Measurements from ENCODE around the gene STK32B.

The STK32B gene

DNA sequence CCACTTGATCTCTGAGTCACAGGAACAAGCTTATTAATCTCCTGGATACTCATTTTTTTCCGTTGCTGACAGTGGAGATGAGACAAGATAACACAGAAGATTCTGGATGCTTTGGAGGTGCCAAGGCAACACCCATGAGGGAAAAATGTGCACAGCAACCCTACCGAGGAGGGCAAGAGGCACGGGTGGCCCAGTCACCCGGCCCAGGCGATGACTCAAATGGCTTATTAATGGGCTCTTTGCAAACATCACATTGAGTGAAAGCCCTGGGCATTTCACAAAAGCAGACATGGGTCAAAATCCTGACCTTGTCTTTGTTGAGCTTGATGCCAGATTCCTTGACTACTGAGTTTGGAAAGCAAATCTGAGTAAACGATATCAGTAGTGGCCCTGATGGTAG lies 315.1 kb downstream of the STK32B start:
- CTCF ChIA-PET = no interaction called here
- DNase-seq (ENCODE audit: extremely low spot score) = no peak

GRCh38 chr4:5368426-5368825 lies 317.1 kb downstream of the STK32B start:
- no peak for DNase-seq (ENCODE audit: extremely low spot score)
- TF ChIP-seq HDGF (IDR thresholded peaks at IDR 0.05; ENCODE audit: borderline replicate concordance) = no peak
- TF ChIP-seq SUZ12 (IDR thresholded peaks at IDR 0.05) = no peak
- no peak for TF ChIP-seq TARDBP (IDR thresholded peaks at IDR 0.05)
- TF ChIP-seq FOXM1 (IDR thresholded peaks at IDR 0.05; ENCODE audit: borderline replicate concordance) = no peak
- no peak for TF ChIP-seq LEF1 (IDR thresholded peaks at IDR 0.05; ENCODE audit: borderline replicate concordance)
- no peak for TF ChIP-seq NFRKB (IDR thresholded peaks at IDR 0.05)
- TF ChIP-seq CTBP1 (IDR thresholded peaks at IDR 0.05; ENCODE audit: borderline replicate concordance) = no peak
- no peak for TF ChIP-seq ZNF384 (IDR thresholded peaks at IDR 0.05)
- TF ChIP-seq, protein P1, sequence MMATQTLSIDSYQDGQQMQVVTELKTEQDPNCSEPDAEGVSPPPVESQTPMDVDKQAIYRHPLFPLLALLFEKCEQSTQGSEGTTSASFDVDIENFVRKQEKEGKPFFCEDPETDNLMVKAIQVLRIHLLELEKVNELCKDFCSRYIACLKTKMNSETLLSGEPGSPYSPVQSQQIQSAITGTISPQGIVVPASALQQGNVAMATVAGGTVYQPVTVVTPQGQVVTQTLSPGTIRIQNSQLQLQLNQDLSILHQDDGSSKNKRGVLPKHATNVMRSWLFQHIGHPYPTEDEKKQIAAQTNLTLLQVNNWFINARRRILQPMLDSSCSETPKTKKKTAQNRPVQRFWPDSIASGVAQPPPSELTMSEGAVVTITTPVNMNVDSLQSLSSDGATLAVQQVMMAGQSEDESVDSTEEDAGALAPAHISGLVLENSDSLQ (IDR thresholded peaks at IDR 0.05) = no peak
- TF ChIP-seq ARNT (IDR thresholded peaks at IDR 0.05) = no peak
- no peak for TF ChIP-seq BHLHE40 (IDR thresholded peaks at IDR 0.05; ENCODE audit: borderline replicate concordance)
- TF ChIP-seq L3MBTL2 (conservative IDR thresholded peaks at IDR 0.05) = no peak
- TF ChIP-seq ELF4 (IDR thresholded peaks at IDR 0.05) = no peak
- no peak for TF ChIP-seq FOXK2 (IDR thresholded peaks at IDR 0.05)
- TF ChIP-seq SP1 (IDR thresholded peaks at IDR 0.05) = no peak
- CTCF ChIA-PET = no interaction called here
- POLR2A ChIA-PET = no interaction called here

More for the DNA sequence above, 315.1 kb downstream of the STK32B start:
- POLR2A ChIA-PET = no interaction called here
- TF ChIP-seq SUZ12 (IDR thresholded peaks at IDR 0.05) (no peak), FOXK2 (IDR thresholded peaks at IDR 0.05) (no peak), BHLHE40 (IDR thresholded peaks at IDR 0.05; ENCODE audit: borderline replicate concordance) (no peak), SP1 (IDR thresholded peaks at IDR 0.05) (no peak), NFRKB (IDR thresholded peaks at IDR 0.05) (no peak), ELF4 (IDR thresholded peaks at IDR 0.05) (no peak), ARNT (IDR thresholded peaks at IDR 0.05) (no peak), ZNF384 (IDR thresholded peaks at IDR 0.05) (no peak)
- TF ChIP-seq, protein P1 (IDR thresholded peaks at IDR 0.05) = no peak

DNA sequence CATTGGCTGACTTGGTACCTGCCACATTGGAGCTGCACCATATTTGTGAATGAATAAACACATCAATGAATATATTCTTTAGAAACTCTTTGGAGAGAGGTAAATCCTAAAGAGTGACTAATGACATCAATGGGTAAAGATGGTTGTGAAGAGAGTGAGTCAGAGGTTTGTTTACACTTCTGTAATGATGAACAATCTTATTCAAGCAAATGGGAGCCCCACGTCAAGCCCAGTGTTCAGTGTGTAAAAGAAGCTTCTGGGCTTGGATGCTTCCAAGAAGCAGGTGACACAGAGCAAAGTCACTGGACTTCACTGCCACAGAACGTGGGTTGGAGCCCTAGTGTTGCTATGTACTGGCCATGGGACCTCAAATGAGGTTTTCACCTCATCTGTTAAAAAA lies 319.0 kb downstream of the STK32B start:
- ChIA-PET CTCF (interaction anchor here (0.6 kb wide), 2 partner anchors 320 to 454 kb away, joined by 3 read pairs; no protein-coding TSS in a partner anchor), POLR2A (no interaction called here)
- no peak for DNase-seq (ENCODE audit: extremely low spot score)
- no peak for TF ChIP-seq FOXK2 (IDR thresholded peaks at IDR 0.05)
- no peak for TF ChIP-seq LEF1 (IDR thresholded peaks at IDR 0.05; ENCODE audit: borderline replicate concordance)
- no peak for TF ChIP-seq ARNT (IDR thresholded peaks at IDR 0.05)
- TF ChIP-seq SUZ12 (IDR thresholded peaks at IDR 0.05) = no peak
- no peak for TF ChIP-seq HDGF (IDR thresholded peaks at IDR 0.05; ENCODE audit: borderline replicate concordance)
- TF ChIP-seq FOXM1 (IDR thresholded peaks at IDR 0.05; ENCODE audit: borderline replicate concordance) = no peak
- TF ChIP-seq ELF4 (IDR thresholded peaks at IDR 0.05) = no peak
- TF ChIP-seq BHLHE40 (IDR thresholded peaks at IDR 0.05; ENCODE audit: borderline replicate concordance) = no peak
- no peak for TF ChIP-seq ZNF384 (IDR thresholded peaks at IDR 0.05)

DNA sequence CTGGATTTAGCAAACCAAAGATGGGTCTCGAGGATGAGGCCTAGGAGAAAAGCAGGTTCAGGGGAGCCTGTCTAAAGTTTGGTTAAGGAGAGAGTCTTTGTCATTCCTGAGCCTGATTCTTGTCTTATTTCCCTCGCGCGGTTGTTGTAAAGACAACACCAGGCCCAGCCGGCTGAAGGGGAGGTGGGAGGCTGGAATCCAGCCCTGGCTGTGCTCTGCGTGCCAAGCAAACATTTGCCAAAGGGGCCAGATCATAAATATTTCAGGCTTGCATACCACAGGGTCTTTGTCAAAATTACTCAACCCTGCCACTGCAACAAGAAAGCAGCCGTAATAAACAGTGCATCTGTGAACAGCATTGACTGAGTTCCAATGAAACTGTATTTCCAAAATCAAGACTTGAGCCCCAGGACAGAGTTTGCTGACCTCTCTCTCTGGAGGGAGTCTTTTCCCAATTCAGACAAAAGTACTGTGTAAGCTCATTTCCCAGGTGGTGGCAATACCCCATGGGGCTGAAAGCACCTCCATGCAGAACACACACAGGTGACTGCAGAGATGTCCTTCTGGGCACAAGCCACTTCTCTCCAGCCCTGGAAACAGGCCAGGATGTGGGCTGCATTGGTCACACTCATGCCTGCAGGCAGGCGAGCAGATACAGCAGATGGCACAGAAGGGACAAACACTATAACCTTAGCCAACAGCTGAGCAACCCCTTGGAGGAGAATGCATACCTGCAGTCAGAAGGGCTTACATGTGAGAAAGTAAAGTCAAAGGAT lies 320.3 kb downstream of the STK32B start:
- CTCF ChIA-PET = no interaction called here
- POLR2A ChIA-PET = no interaction called here
- TF ChIP-seq, protein P1 (IDR thresholded peaks at IDR 0.05) = no peak
- no peak for TF ChIP-seq ELF4 (IDR thresholded peaks at IDR 0.05)
- no peak for TF ChIP-seq SUZ12 (IDR thresholded peaks at IDR 0.05)
- TF ChIP-seq CTBP1 (IDR thresholded peaks at IDR 0.05; ENCODE audit: borderline replicate concordance) = no peak
- TF ChIP-seq NFRKB (IDR thresholded peaks at IDR 0.05) = no peak
- TF ChIP-seq FOXK2 (IDR thresholded peaks at IDR 0.05) = no peak
- no peak for TF ChIP-seq ZNF384 (IDR thresholded peaks at IDR 0.05)
- no peak for TF ChIP-seq ARNT (IDR thresholded peaks at IDR 0.05)

DNA sequence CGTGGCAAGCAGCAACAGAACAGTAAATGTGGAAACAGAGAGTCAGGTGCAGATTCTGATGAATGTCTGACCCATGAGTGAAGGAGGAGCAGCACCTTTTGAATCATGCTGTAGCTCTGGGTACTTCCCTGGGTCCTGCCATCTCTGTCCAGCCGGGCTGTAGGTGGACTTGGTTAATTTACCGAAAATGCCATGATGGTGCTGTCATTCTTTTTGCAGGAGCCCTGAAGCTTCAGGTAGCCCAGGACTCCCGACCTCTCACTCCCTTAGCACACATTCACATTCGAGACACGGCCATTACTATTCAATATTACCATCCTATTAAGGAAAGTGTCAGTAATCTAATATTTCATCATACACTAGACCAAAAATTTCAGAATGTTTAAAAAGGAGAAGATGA lies 320.9 kb downstream of the STK32B start:
- no peak for DNase-seq (ENCODE audit: extremely low spot score)
- TF ChIP-seq FOXM1 (IDR thresholded peaks at IDR 0.05; ENCODE audit: borderline replicate concordance) = no peak
- TF ChIP-seq, protein P1 (IDR thresholded peaks at IDR 0.05) = no peak
- CTCF ChIA-PET = no interaction called here
- POLR2A ChIA-PET = no interaction called here

More for the DNA sequence above, 320.3 kb downstream of the STK32B start:
- no peak for DNase-seq (ENCODE audit: extremely low spot score)

DNA sequence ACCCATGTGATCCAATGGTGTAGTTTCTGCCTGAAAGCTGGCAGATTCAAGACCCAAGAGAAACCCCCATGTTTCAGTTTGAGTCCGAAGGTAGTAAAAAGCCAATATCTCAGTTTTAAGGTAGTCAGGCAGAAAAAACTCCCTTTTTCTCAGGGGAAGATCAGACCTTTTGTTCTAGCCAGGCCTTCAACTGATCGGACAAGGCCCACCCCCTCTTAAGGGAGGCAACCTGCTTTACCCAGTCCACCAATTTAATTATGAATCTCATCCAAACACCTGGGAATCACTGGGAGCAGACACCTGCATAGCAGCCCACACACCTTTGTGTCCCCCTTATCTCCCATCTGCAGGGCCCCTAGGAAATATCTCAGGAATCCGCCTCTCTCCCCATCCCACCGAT lies 322.0 kb downstream of the STK32B start:
- TF ChIP-seq NFRKB (IDR thresholded peaks at IDR 0.05) (no peak), SUZ12 (IDR thresholded peaks at IDR 0.05) (no peak), HDGF (IDR thresholded peaks at IDR 0.05; ENCODE audit: borderline replicate concordance) (no peak), SP1 (IDR thresholded peaks at IDR 0.05) (no peak), BHLHE40 (IDR thresholded peaks at IDR 0.05; ENCODE audit: borderline replicate concordance) (no peak), L3MBTL2 (conservative IDR thresholded peaks at IDR 0.05) (no peak), TARDBP (IDR thresholded peaks at IDR 0.05) (no peak), ARNT (IDR thresholded peaks at IDR 0.05) (no peak), ZNF384 (IDR thresholded peaks at IDR 0.05) (no peak), CTBP1 (IDR thresholded peaks at IDR 0.05; ENCODE audit: borderline replicate concordance) (no peak), FOXA1 (IDR thresholded peaks at IDR 0.05) (no peak)
- TF ChIP-seq, protein P1 (IDR thresholded peaks at IDR 0.05) = no peak
- DNase-seq (ENCODE audit: extremely low spot score) = no peak
- CTCF ChIA-PET = no interaction called here
- POLR2A ChIA-PET = no interaction called here
